Subcutaneous adipose tissue (tissue), 4 donors: ENCODE results near the gene DNASE1L1. TPM values are rescaled to one million over a fixed set of nuclear protein-coding genes. Genes with fewer than 3 reads are reported as not detected.

ENCODE experiments used
- total RNA-seq, 4 donors: library from RNA; depleted of rRNA; stranded (reverse); fragments of >200 nt; gene quantifications; one replicate each; pipeline ENCODE4 v1.1.0, GENCODE V29; 2016
- TF ChIP-seq, protein P1 (sequence below): fragments of 450-650 bp; IDR thresholded peaks from one replicate; pipeline ENCODE4 v1.5.1; 2016; ENCODE audit warnings: low read depth, mild to moderate bottlenecking, control low read depth, antibody characterized with exemption, moderate library complexity

Gene DNASE1L1
- total RNA-seq, 4 donors from 2014 or later: 22.2 to 42.8 (median 38.0) TPM

DNA sequence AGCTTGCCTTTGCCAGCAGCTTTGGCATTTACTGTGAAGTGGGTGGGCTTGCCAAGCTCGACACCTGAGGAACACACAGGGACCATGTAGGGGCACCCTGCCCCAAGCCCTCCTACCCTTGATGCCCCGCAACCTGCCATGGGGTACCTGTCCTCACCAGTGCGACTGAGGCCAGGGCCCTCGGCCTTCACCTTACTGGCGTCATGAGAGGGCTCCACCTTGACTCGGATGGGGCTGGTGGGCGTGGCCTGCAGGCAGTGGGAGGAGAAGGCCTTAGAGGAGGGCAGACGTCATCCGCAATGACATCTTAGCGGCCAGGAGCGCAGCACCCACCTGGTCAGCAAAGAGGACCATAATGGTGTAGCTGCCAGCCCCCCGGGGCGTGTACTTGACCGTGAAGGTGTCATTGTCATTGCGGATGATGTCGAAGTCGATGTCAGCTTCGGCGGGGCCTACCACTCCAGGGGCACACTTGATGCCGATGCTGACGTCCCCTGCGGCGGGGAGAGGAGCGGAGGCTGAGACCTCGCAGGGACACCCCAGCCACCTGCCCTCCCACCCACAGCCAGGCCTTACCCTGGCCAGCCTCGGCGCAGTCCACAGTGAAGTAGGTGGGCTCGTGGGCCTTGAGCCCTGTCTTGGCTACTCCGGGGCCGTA lies 46.8 kb downstream of the DNASE1L1 start:
- TF ChIP-seq, protein P1, sequence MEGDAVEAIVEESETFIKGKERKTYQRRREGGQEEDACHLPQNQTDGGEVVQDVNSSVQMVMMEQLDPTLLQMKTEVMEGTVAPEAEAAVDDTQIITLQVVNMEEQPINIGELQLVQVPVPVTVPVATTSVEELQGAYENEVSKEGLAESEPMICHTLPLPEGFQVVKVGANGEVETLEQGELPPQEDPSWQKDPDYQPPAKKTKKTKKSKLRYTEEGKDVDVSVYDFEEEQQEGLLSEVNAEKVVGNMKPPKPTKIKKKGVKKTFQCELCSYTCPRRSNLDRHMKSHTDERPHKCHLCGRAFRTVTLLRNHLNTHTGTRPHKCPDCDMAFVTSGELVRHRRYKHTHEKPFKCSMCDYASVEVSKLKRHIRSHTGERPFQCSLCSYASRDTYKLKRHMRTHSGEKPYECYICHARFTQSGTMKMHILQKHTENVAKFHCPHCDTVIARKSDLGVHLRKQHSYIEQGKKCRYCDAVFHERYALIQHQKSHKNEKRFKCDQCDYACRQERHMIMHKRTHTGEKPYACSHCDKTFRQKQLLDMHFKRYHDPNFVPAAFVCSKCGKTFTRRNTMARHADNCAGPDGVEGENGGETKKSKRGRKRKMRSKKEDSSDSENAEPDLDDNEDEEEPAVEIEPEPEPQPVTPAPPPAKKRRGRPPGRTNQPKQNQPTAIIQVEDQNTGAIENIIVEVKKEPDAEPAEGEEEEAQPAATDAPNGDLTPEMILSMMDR: no peak

DNA sequence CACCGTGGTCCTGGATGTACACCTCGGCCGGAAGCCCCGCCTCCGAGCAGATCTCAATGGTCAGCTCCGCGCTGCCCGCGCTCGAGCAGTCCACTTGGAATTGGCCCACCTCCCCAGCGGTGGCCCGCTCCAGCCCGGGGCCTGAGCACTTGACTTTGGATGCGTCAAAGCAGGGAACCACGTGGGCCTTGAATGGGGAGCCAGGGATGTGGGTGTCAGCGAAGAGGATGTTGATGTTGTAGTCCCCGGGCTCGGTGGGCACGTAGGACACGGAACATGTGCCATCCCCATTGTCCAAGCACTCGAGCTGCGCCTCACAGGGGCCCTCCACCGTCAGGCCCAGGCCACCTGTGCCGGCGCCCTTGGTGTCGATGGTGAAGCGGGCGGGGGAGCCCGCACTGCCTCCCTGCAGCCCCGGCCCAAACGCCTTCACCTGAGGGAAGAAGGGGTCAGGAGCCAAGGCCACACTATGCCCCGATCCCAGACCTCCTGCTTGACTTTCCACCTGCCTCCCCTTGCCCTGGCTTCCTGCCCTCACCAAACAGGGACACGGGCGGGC lies 48.8 kb downstream of the DNASE1L1 start:
- TF ChIP-seq, protein P1: no peak

DNA sequence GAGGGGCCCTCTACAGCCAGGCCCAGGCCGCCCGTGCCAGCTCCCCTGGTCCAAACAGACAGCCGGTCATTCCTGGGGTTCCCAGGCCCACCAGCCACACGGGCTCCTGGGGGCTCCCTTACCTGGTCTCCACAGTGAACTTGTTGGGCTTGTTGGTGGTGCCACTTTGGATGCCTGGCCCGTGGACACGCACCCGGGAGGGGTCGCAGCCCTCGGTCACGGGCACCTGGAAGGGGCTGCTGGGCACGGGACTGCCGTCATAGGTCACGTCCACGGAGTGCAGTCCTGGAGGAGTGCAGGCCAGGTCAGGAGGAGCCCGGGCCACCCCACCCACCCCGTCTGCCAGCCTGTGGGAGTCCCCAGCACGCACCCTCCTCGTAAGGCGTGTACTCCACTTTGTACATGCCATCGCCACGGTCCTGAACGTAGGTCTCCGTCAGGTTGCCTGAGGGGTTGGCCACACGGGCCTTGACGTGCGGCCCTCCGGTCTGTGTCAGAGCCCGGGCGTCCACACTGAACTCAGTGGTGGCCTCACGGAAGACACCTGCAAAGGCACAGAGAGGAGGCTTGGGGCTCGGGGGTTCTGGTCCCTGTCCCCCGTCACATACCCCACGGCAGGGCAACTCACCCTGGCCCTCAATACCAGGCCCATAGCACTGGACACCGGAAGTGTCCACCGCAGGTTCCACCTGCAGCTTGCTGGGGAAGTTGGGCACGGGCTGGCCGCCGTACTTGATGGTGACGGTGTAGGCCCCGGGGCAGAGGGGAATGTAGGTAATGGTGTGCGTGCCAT lies 49.5 kb downstream of the DNASE1L1 start:
- TF ChIP-seq, protein P1: no peak

DNA sequence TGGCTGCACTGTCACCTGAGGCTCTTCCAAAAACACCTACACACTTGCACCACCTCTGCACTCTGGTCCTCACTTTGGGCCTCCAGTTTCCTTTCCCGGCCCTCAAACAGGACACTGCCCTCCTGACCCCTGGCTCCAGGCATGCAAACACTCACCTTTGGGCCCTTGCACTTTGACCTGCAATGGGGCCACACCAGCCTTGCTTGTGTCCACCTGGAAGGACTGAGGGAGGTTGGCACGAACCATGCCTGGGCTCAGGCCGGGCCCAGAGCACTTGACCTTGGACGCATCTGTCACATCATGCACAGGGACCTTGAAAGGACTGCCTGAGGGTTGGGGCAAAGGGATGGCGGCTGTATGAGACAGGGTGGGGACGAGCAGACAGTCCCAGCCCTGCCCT lies 50.2 kb downstream of the DNASE1L1 start:
- TF ChIP-seq, protein P1: no peak

DNA sequence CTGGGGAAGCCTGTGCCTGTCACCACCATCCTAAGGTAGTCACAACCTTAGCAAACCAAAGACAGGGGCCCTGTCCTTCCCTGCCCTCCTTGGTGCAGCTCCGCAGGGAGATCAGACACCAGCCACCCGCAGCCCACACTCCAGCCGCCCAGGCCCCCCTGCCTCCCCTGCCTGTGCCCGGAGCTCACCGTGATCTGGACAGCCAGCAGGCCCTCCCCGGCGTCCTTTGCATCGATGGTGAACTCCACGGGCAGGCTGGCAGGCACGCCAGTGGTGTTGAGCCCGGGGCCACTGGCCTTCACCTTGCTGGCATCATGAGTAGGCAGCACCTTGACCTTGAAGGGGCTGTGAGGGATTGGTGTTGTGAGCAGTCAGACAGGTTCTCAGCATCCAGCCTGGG lies 51.0 kb downstream of the DNASE1L1 start:
- TF ChIP-seq, protein P1: no peak

DNA sequence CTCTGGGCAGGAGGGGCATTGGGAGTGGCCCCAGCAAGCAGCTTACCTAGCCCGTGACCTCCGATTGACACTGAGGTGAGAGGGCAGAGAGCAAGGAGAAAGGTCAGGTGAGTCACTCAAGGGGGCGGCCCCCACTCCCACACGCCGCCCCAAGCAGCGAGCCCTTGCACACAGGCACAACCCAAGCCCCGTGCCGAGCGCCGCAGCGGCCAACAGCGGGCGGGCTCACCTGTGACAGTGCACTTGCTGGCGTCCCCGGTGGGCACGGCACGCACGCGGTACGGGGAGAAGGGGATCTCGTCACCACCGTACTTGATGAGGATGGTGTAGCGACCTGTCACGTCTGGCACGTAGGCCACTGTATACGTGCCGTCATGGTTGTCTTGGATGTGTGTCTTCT lies 51.8 kb downstream of the DNASE1L1 start:
- TF ChIP-seq, protein P1: no peak

DNA sequence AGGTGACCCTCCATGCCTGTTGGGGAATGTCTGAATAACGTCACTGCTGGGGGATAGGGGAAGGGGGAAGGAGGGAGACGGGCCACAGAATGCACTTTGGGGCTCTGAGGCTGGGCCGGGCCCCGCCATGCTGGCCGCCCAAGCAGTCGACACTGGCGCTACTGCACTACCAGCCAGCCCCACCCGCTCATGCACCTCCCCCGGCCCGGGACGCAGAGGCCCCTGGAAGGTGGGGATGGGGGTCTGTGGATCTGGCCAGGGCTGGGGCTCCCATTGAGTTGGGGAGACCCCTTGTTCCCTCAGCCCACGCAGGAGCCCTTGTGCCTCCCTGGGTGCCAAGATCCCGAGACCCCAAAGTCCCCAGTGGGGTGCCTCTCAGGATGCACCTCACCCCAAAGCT lies 52.5 kb downstream of the DNASE1L1 start:
- TF ChIP-seq, protein P1: no peak
